GM13976 (cell line): ENCODE data around the gene NODAL.
"Not testable (repeated sequence)": the region's sequence is repeated elsewhere in the genome, so short reads cannot be mapped to it uniquely, and the experiment has no call there.

Experiments used
- DNase-seq: peaks from one replicate; pipeline ENCODE4 v3.0.0; 2012; ENCODE audit warnings: low spot score
- in situ Hi-C: fragments of 300-500 bp; cut with MboI; formaldehyde crosslinking; loops from one replicate; pipeline ENCODE4 v1.12.0; 2022; ENCODE audit warnings: low sequenced_read_pairs, mixed read lengths, inconsistent platforms; ENCODE audit not compliant: unreplicated experiment
- TF ChIP-seq, protein P1 (sequence below): IDR thresholded peaks from 2 replicates; pipeline ENCODE4 v1.5.1; 2012; ENCODE audit warnings: borderline replicate concordance, mild to moderate bottlenecking; ENCODE audit not compliant: insufficient read depth; ENCODE audit errors: extremely low read depth, missing control alignments, control extremely low read depth

Gene NODAL

DNA sequence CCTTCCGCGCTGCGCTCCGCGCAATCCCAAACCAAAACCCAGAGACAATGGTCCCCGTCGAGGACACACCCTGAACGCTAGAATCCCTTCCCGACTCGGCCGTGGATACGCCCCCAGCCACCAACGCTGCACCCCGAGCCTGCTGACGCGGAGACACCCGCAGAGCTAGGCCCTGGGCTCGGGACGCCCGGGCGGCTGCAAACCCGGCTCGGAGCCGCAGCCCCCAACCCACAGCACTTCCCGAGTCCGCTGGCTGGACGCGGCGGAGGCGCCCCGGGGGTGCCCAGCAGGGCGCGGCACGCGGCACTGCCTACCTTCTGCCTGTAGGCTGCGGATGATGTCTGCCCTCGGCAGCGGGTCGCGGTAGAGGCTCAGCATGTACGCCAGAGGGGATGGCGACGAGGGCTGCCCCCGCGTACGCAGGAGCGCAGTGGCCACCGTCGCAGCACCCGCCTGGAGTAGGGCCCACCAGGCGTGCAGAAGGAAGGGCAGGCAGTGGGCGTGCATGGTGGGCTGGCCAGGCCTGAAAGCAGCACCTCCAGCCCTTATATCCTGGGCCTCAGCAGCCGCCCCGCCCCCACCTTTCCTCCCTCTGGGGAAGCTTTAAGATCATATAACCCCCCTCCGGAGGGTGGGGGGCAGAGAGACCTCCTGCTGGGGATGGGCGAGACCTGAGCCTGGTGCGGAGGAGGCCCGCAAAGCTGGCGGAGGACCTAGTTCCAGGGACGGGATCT is at the start of gene NODAL:
TSS of gene NODAL (minus strand) at position 521 of the 734 bp plus-strand sequence. CDS start at position 507, 14 bp downstream.
- no peak for DNase-seq
- in situ Hi-C loops: no loop called here
- TF ChIP-seq, protein P1, sequence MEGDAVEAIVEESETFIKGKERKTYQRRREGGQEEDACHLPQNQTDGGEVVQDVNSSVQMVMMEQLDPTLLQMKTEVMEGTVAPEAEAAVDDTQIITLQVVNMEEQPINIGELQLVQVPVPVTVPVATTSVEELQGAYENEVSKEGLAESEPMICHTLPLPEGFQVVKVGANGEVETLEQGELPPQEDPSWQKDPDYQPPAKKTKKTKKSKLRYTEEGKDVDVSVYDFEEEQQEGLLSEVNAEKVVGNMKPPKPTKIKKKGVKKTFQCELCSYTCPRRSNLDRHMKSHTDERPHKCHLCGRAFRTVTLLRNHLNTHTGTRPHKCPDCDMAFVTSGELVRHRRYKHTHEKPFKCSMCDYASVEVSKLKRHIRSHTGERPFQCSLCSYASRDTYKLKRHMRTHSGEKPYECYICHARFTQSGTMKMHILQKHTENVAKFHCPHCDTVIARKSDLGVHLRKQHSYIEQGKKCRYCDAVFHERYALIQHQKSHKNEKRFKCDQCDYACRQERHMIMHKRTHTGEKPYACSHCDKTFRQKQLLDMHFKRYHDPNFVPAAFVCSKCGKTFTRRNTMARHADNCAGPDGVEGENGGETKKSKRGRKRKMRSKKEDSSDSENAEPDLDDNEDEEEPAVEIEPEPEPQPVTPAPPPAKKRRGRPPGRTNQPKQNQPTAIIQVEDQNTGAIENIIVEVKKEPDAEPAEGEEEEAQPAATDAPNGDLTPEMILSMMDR: no peak

DNA sequence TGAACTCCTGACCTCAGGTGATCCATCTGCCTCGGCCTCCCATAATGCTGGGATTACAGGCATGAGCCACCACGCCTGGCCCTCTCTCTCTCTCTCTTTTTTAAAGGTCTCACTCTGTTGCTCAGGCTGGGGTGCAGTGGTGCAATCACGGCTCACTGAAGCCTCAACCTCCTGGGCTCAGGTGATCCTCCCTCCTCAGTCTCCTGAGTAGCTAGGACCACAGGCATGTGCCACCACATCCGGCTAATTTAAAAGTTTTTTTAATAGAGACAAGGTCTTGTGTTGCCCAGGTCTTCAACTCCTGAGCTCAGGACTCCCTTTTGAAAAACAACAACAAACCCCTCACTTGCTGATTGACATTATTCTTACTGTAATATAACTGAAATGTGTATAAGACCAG is 48.7 kb upstream of the NODAL start:
- TF ChIP-seq, protein P1: no peak
- in situ Hi-C loops: no loop called here
- no peak for DNase-seq

GRCh38 chr10:70487824-70488223 is 46.3 kb upstream of the NODAL start:
- DNase-seq: no peak
- TF ChIP-seq, protein P1: no peak
- in situ Hi-C loops: no loop called here

GRCh38 chr10:70483872-70484271 is 42.4 kb upstream of the NODAL start:
- in situ Hi-C loops, DNase-seq: not testable (repeated sequence)

- in situ Hi-C loops: no loop called here
- TF ChIP-seq, protein P1: no peak
- DNase-seq: no peak
These were observed 41.7 kb upstream of the NODAL start for GRCh38 chr10:70482982-70483760.

DNA sequence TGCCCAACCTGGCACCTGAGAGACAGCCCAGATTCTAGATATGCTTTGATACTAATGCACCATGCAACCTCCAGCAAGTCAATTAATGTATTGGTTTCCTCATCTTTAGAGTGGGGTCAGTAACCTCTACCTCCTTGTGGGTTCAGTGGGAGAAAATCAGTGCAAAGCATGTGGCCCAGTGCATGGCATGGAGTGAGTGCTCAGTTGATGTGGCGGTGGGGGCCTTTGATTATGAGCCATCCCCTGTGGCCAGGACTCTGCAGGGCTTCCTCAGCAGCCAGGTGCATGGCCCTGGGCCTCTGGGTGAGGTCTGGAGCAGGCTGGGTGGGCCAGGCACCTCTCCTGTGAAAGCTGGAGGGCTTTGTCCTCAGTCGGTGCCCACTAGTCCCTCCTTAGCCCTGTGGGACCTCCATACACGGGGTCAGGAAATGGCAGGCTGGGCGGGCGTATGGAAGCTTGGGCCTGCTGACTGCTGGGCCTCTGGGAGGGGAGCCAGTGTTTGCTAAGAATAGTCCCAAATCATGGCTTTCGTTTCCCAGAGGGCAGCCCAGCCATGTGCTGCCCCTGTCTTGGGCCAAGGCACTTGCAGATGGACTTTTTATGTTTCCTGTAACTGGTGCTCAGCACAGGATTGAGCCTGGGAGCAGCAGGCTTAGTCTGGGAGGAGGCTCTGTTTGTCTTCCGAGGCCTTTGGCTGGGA is 40.5 kb upstream of the NODAL start:
- TF ChIP-seq, protein P1: no peak
- DNase-seq: no peak
- in situ Hi-C loops: no loop called here
